ENCODE measurements around the gene PDGFD.

PDGFD gene

DNA sequence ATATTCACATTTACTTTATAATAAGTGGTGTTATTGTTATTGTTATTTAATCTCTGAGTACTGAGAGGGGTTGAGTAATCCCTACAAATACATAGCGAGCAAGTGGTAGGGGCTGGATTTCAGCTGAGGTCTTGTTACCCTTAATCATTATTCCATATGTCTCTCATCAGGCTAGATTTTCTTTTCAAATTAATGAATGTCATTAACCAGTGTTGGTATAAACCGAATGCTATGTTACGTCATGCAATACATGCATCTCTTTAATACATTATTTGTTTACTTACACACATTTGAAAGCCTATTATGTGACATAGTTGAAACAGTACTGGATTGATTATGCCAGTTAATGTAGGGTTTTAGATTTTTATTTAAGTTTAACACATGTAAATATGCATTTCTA is 18.9 kb downstream of the PDGFD start:
- POLR2A ChIA-PET = no interaction called here
- no peak for DNase-seq (ENCODE audit: extremely low spot score)
- TF ChIP-seq ZNF384 (IDR thresholded peaks at IDR 0.05) = no peak
- no peak for TF ChIP-seq BHLHE40 (IDR thresholded peaks at IDR 0.05; ENCODE audit: borderline replicate concordance)
- CTCF ChIA-PET = no interaction called here

DNA sequence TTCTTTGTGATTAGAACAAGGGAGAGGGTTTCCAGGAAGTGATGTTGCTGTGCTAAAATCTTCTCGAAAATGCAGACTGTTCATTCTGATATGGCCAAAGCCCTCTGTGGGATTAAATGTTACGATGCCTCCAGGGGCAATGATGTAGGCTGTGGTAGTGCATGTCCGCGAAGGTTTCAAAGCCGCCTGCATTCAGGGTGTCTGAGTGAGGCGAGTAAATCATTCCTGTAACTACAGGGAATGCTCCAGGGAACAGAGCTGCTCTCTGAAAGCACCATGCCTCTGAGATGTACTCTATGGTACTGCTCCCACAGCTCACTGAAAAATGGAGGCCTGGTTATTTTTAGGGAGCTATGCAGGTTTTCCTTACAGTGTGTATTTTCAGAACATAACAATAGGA is 21.2 kb downstream of the PDGFD start:
- ChIA-PET POLR2A (no interaction called here), CTCF (no interaction called here)
- DNase-seq (ENCODE audit: extremely low spot score) = no peak
- TF ChIP-seq ELF4 (IDR thresholded peaks at IDR 0.05) (no peak), FOXM1 (IDR thresholded peaks at IDR 0.05; ENCODE audit: borderline replicate concordance) (no peak), HDGF (IDR thresholded peaks at IDR 0.05; ENCODE audit: borderline replicate concordance) (no peak), SUZ12 (IDR thresholded peaks at IDR 0.05) (no peak), BHLHE40 (IDR thresholded peaks at IDR 0.05; ENCODE audit: borderline replicate concordance) (no peak), LEF1 (IDR thresholded peaks at IDR 0.05; ENCODE audit: borderline replicate concordance) (no peak), CTBP1 (IDR thresholded peaks at IDR 0.05; ENCODE audit: borderline replicate concordance) (no peak), TARDBP (IDR thresholded peaks at IDR 0.05) (no peak), SP1 (IDR thresholded peaks at IDR 0.05) (no peak), ARNT (IDR thresholded peaks at IDR 0.05) (no peak), FOXK2 (IDR thresholded peaks at IDR 0.05) (no peak), NFRKB (IDR thresholded peaks at IDR 0.05) (no peak), L3MBTL2 (conservative IDR thresholded peaks at IDR 0.05) (no peak)
- TF ChIP-seq, protein P1, sequence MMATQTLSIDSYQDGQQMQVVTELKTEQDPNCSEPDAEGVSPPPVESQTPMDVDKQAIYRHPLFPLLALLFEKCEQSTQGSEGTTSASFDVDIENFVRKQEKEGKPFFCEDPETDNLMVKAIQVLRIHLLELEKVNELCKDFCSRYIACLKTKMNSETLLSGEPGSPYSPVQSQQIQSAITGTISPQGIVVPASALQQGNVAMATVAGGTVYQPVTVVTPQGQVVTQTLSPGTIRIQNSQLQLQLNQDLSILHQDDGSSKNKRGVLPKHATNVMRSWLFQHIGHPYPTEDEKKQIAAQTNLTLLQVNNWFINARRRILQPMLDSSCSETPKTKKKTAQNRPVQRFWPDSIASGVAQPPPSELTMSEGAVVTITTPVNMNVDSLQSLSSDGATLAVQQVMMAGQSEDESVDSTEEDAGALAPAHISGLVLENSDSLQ (IDR thresholded peaks at IDR 0.05) = no peak

- ChIA-PET CTCF (no interaction called here), POLR2A (no interaction called here)
- DNase-seq (ENCODE audit: extremely low spot score) = no peak
- TF ChIP-seq L3MBTL2 (conservative IDR thresholded peaks at IDR 0.05) = no peak
- no peak for TF ChIP-seq TARDBP (IDR thresholded peaks at IDR 0.05)
- no peak for TF ChIP-seq ELF4 (IDR thresholded peaks at IDR 0.05)
- no peak for TF ChIP-seq HDGF (IDR thresholded peaks at IDR 0.05; ENCODE audit: borderline replicate concordance)
- no peak for TF ChIP-seq SP1 (IDR thresholded peaks at IDR 0.05)
- no peak for TF ChIP-seq ZNF384 (IDR thresholded peaks at IDR 0.05)
- TF ChIP-seq, protein P1 (IDR thresholded peaks at IDR 0.05) = no peak
- TF ChIP-seq CTBP1 (IDR thresholded peaks at IDR 0.05; ENCODE audit: borderline replicate concordance) = no peak
- TF ChIP-seq ARNT (IDR thresholded peaks at IDR 0.05) = no peak
- no peak for TF ChIP-seq LEF1 (IDR thresholded peaks at IDR 0.05; ENCODE audit: borderline replicate concordance)
- no peak for TF ChIP-seq FOXM1 (IDR thresholded peaks at IDR 0.05; ENCODE audit: borderline replicate concordance)
- TF ChIP-seq NFRKB (IDR thresholded peaks at IDR 0.05) = no peak
- TF ChIP-seq FOXA1 (IDR thresholded peaks at IDR 0.05) = no peak
Measured at GRCh38 chr11:104136861-104137260, 27.1 kb downstream of the PDGFD start.

- ChIA-PET CTCF (no interaction called here), POLR2A (no interaction called here)
Measured at GRCh38 chr11:104134745-104135144, 29.2 kb downstream of the PDGFD start.

DNA sequence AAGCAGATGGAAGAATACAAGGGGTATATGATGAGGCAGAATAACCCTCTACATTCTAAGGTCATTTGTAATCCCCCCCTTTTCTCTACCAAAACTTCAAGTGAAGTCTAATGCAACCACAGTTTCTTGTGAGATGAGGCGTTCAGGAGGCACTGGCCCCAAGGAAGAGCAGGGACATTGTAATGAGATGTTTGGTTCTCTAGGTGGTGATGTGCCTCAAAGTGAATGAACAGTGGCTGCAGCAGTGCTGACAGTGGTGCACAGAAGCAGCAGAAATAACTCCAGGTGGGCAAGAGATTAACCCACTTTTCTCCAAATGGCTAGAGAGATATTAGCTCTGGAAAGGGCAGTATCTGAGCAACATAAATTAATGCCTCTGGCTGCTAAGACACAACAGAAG is 33.8 kb downstream of the PDGFD start:
- ChIA-PET POLR2A (no interaction called here), CTCF (no interaction called here)
- TF ChIP-seq ELF4 (IDR thresholded peaks at IDR 0.05) = no peak
- no peak for TF ChIP-seq ZNF384 (IDR thresholded peaks at IDR 0.05)
- no peak for TF ChIP-seq LEF1 (IDR thresholded peaks at IDR 0.05; ENCODE audit: borderline replicate concordance)
- TF ChIP-seq ARNT (IDR thresholded peaks at IDR 0.05) = no peak
- TF ChIP-seq BHLHE40 (IDR thresholded peaks at IDR 0.05; ENCODE audit: borderline replicate concordance) = no peak
- no peak for TF ChIP-seq HDGF (IDR thresholded peaks at IDR 0.05; ENCODE audit: borderline replicate concordance)
- TF ChIP-seq NFRKB (IDR thresholded peaks at IDR 0.05) = no peak
- TF ChIP-seq SUZ12 (IDR thresholded peaks at IDR 0.05) = no peak
- TF ChIP-seq FOXA1 (IDR thresholded peaks at IDR 0.05) = no peak
- no peak for TF ChIP-seq SP1 (IDR thresholded peaks at IDR 0.05)
- TF ChIP-seq, protein P1 (IDR thresholded peaks at IDR 0.05) = no peak
- TF ChIP-seq CTBP1 (IDR thresholded peaks at IDR 0.05; ENCODE audit: borderline replicate concordance) = no peak
- no peak for TF ChIP-seq TARDBP (IDR thresholded peaks at IDR 0.05)
- no peak for DNase-seq (ENCODE audit: extremely low spot score)

More at GRCh38 chr11:104134745-104135144, 29.2 kb downstream of the PDGFD start:
- TF ChIP-seq FOXA1 (IDR thresholded peaks at IDR 0.05) (no peak), L3MBTL2 (conservative IDR thresholded peaks at IDR 0.05) (no peak), HDGF (IDR thresholded peaks at IDR 0.05; ENCODE audit: borderline replicate concordance) (no peak), FOXM1 (IDR thresholded peaks at IDR 0.05; ENCODE audit: borderline replicate concordance) (no peak), FOXK2 (IDR thresholded peaks at IDR 0.05) (no peak), TARDBP (IDR thresholded peaks at IDR 0.05) (no peak), CTBP1 (IDR thresholded peaks at IDR 0.05; ENCODE audit: borderline replicate concordance) (no peak), BHLHE40 (IDR thresholded peaks at IDR 0.05; ENCODE audit: borderline replicate concordance) (no peak), SP1 (IDR thresholded peaks at IDR 0.05) (no peak), SUZ12 (IDR thresholded peaks at IDR 0.05) (no peak), ELF4 (IDR thresholded peaks at IDR 0.05) (no peak), NFRKB (IDR thresholded peaks at IDR 0.05) (no peak), LEF1 (IDR thresholded peaks at IDR 0.05; ENCODE audit: borderline replicate concordance) (no peak)
- TF ChIP-seq, protein P1 (IDR thresholded peaks at IDR 0.05) = no peak
- DNase-seq (ENCODE audit: extremely low spot score) = no peak

DNA sequence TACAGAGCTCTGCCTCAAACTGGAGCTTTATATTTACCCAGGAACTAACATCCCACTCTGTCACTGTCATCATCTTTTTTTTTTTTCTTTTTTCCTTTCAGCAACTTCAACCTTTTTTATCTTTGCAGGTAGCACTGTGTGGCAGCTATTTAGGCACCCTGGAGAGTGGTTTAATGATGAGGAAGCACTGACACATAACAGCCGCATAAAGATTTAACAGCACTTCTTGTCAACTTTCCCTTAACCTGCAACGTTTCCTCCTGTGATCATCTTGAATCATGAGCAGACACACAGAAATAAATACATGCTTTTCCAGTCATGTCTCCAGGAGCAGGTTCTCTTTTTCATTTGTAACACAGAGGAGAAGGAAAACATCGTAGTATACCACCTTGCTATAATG is 34.8 kb downstream of the PDGFD start:
- POLR2A ChIA-PET = no interaction called here
- no peak for TF ChIP-seq FOXK2 (IDR thresholded peaks at IDR 0.05)
- TF ChIP-seq LEF1 (IDR thresholded peaks at IDR 0.05; ENCODE audit: borderline replicate concordance) = no peak
- CTCF ChIA-PET = no interaction called here
- DNase-seq (ENCODE audit: extremely low spot score) = no peak
